HG02623 (cell line): ENCODE results near the gene TOM1.

Experiments
- ATAC-seq: cut with Tn5 transposase; IDR thresholded peaks from one replicate; pipeline ENCODE4 v1.9.1; 2021; ENCODE audit warnings: moderate library complexity; ENCODE audit not compliant: unreplicated experiment

The TOM1 gene

DNA sequence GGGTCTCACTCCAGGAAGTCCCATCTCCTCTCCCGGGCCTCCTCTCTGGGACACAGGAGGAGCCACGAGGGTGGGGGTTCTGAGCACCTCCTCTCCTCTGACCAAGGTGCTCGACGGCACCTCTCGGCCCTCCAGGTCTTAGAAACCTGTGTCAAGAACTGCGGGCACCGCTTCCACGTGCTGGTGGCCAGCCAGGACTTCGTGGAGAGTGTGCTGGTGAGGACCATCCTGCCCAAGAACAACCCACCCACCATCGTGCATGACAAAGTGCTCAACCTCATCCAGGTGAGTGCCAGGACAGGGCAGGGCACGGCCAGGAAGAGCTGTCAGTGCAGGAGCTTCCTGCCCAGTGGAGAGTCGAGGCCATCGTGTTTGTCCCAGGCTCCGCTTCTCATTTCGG is 23.2 kb downstream of the TOM1 start:
- ATAC-seq: no peak

DNA sequence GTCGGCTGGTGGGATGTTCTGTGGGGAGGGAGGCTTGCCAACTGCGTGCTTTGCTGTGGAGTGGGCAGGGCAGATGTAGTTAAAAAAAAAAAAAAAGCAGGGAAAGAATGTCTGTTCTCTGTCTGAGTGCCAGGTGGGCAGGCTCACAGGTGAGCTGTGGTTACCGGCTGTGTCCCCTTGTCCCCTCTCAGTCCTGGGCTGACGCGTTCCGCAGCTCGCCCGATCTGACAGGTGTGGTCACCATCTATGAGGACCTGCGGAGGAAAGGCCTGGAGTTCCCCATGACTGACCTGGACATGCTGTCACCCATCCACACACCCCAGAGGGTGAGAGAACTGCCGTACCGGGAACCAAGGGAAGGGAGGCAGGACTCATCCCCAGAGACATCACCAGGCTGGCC is 23.6 kb downstream of the TOM1 start:
- no peak for ATAC-seq

DNA sequence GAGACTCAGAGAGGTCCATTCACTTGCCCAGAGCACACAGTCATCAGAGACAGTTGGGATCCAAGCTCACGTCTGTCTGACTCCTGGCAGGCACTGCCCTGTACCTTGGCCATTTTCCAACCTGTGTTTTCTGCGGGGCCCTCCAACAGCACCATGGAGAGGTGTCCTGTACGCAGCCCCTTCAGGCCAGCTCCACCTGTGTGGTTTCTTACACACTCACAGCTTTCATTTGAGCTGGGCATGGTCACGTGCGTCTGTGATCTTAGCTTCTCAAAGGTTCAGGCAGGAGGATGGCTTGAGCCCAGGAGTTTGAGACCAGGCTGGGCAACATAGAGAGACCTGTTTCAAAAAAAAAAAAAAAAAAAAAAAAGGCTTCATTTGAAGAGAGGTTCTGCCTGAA is 24.4 kb downstream of the TOM1 start:
- ATAC-seq: no peak

DNA sequence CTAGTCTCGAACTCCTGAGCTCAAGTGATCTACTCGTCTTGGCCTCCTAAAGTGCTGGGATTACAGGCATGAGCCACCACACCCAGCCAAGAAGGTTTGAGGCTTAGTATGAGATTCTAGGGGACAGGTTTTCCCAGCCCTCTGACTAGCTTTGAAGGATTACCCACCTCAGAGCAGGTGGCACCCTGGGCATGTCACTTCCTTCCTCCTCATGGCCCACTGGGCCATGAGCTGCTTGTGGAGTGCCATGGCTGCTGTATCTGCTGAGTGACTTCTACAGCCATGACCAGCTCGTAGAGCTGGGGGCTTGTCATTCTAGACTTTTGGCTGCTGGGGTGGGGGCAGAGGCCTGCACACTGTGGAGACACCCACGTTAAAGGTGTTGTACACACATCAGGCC is 25.1 kb downstream of the TOM1 start:
- ATAC-seq: no peak

DNA sequence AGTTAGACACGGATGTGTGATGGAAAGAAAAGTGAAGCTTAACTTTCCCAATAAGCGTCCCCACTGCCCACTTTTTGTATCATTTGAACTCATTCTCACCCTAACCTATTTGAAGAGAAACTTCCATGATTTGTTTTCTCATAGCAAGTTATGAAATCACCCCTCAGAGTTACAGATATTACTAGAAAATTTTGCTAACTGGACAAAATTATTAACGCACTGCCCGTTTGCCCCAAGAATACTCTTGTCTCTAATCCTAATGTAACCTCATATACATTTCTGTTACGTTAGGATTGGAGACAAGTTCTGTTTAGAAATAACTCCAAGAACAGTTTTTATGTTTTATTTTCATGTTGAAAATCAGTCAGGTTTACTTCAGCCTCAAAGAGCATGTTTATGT is 25.5 kb downstream of the TOM1 start:
- ATAC-seq: no peak

DNA sequence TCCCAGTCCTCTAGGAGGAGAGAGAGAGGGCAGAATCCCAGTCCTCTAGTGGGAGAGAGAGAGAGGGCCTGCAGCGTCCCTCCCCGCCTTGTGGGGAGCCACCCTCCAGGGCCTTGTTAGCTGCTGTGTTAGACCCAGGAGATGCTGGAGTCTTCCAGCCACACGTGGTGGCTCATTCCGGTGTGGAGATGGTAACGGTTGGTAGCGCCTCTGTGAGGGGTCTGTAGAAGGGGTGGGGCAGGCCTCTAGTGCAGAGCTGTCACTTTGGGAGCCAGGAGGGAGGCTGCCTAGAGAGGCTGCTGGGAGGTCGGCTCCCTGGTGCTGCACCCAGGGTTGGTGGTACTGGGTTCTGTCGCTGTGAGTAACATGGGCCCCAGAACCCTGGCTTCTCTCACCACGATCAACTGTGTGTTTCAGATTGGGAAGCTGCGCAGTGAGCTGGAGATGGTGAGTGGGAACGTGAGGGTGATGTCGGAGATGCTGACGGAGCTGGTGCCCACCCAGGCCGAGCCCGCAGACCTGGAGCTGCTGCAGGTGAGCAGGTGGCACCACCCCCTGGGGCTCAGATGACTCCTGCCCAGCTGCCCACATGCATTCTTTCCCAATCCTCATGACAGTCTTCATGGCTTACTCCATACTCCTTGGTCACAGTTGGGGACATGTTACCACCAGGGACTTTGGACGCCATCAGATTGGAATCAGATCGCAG is 27.3 kb downstream of the TOM1 start:
- ATAC-seq: no peak

DNA sequence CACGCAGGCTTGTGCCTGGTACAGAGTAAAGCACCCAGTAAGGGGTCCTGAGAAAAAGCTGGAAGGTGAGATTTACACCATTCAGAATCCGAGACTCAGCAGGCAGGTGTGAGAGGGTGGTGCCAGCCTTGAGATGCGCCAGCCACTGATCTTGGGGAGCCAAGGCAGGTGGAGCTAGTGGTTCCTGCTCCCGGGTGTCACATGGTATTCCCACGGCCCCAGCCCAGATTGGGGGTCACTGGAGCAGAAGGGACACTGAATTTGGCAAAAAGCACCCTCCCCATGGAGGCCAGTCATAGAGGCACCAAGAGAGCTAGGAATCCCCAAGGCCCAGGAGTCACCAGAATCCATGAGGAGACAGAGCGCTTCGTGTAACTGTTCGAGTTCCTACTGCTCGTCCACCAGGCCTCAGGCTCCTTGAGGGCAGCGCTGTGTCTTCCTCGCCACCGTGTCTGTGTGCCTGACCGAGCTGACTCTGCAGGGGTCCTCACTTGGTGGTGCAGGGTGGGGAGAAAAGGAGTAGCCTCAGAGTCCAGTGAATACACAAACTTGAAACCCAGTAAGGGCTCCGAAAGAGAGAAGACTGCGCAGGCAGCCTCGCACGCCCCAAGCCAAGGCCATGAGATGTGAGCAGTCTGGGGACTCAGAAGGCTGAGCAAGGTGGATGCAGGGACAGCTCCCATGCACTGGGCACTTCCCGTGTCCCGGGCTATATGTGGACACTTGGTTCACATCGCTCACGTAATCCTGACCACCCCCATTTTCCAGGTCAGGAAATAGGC is 28.2 kb downstream of the TOM1 start:
- ATAC-seq: no peak

DNA sequence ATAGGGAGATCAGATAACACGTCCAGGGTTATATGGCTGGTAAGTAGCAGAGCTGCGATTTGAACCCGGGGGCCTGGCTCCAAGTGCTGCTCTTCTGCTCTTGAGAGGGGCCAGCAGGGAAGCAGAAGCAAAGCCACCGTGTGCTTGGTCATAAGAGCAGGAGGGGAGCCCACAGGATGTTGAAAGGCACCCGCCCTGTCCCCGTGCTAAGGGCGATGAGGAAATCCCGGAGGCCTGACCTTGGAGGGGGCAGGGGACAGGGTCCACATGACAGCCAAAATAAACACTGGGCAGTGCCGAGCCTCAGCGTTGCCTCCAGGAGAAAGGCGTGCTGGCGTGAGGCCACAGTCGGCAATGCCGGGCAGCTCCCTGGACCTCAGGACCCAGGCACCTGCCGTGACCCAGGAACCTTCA is 28.8 kb downstream of the TOM1 start:
- ATAC-seq: no peak

DNA sequence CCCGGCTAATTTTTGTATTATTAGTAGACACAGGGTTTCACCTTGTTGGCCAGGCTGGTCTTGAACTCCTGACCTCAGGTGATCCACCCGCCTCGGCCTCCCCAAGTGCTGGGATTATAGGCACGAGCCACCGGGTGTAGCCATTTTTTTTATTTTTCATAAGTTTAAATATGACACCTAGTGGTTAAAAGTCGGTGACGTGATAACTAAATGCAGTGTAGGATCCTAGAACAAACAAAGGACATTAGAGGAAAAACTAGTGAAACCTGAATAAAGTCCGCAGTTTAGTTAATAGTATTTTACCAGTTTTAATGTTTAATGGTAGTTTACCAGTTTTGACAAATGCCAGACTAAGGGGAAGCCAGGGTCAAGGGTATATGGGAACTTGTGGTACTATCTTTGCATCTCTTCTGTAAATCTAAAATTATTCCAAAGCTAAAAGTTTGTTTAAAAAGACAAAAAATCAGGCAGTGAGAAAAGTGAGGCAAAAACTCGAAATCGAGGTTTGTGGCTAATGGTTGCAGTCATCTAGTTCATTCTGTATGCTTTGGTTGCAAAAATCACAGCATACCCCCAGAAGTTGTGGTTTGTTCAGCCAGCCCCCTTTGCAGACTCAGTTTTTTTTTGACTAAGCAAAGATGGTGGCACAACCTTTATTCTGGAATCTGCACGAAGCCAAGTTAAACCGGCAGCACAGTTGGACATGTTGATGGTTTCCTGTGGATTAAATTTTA is 29.6 kb downstream of the TOM1 start:
- no peak for ATAC-seq

DNA sequence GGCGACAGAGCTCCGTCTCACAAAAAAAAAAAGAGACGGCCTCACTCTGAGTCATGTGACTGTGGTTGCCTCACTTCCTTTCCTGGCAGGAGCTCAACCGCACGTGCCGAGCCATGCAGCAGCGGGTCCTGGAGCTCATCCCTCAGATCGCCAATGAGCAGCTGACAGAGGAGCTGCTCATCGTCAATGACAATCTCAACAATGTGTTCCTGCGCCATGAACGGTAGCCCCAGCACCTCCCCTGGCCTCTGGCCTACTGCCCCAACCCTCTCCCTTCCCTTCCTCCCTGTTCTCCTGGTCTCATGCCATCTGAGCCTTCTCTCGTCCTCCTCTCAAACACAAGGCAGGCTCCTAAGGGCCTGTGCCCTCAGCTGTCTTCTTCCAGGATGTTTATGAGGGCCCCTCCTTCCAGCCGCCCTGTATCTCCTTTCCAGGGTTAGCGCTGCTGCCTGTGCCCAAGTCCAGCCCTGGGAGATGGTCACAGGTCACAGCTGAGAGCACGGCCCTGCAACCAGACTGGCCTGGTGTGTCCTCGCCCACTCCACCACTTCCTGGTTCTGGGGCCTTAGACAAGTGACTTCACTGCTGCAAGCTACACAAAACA is 30.7 kb downstream of the TOM1 start:
- ATAC-seq: no peak

DNA sequence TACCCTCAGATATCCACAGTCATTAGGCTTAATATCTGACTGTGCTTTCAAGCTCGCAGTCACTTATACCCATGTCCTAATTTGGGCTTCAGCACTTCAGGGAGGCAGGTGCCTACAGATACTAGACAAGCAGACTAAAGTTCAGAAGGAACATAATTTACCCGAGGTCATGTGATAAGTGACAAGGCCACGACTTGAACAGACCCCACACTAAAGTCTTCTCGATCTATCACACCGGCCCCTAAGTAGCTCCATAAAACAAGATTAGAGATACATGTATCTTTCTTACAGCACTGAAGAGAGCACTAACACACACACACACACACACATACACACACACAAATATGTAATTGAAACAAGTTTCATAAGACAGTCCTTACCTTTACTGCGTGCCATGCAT is 32.6 kb downstream of the TOM1 start:
- no peak for ATAC-seq

DNA sequence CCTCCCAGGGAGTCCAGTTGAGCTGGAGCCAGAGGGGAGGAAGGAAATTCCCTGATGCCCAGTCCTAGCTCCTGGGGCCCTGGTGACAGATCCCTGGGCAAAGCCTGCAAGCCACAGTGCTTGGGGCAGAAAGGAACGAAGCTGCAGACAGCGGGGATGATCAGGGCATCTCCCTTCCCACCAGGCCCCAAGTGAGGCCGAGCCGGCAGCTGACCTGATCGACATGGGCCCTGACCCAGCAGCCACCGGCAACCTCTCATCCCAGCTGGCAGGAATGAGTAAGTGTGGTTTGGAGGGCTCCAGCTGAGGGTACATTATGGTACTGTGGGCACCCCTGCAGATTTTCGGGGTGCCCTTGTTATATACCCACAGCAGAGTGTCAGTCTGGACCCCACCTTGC is 33.5 kb downstream of the TOM1 start:
- no peak for ATAC-seq

DNA sequence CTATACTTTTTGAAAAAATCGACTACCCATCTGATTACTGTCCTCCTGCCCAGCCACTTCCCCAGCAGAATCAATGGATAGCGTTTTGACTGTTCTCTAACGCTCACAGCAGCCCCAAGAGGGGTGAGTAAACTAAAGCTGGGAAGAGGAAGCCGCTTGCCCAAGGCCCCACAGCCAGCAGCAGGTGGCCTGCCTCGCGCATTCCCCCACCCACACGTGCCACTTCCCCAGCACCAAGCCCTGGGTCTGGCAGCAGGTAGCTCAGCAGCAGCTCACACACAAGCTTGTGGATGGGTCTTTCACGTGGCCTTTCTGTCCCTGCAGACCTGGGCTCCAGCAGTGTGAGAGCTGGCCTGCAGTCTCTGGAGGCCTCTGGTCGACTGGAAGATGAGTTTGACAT is 34.3 kb downstream of the TOM1 start:
- no peak for ATAC-seq

DNA sequence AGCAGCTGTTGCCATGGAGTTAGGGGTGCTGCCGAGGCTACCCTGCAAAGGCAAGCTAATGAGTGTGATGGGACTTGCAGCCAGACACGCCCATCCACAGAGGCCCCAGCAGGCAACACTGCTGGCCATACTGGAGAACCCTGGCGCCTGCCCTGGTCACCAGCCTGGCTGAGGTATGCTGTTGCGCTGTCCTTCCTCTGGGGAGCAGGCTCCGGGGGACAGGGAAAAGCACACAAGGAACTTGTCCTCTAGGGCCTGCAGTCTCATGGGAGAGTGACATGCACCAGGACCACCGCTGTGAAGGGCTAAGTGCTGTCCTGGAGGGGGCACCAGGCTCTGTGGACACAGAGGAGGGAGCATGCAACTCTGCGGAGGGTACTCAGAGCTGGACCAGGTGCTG is 35.8 kb downstream of the TOM1 start:
- no peak for ATAC-seq

DNA sequence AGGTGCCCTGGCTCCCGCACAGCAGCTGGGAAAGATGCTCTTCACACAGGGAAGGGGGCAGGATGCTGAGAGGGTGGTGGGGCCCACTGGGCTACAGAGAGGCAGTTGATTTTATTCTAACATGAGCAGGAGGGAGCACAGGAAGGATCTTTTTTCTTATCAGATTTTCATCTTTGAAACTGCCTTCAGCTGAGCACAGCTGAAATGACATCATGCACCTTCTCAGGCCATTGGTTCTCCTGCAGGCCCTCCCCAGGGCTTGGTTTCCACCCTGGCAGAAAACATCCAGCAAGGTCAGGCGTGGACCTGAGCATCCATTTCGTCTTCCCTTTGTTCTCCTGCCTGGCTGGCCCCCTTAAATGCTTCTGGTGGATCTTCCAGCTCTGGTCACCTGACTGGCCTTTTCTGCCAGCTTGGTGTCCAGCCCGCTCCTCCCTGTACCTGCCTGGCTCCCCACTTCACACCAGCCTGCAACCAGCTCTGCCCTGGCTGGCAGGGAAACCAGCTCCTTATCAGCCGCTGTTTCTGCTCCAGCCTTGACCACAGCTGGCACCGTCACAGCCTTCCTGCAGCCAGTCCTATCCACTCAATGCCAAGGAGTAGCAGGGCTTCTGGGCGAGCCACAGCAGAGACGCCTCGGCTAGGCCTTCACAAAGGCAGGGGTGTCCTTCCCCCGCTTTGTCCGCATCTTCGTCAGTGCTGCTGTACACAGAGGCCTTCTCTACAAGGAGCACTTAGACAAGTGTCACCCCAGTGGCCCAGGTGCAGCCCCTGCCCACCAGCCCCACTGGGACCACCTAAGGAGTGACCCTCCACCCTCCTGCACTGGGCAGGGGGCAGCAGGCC is 36.5 kb downstream of the TOM1 start:
- no peak for ATAC-seq

DNA sequence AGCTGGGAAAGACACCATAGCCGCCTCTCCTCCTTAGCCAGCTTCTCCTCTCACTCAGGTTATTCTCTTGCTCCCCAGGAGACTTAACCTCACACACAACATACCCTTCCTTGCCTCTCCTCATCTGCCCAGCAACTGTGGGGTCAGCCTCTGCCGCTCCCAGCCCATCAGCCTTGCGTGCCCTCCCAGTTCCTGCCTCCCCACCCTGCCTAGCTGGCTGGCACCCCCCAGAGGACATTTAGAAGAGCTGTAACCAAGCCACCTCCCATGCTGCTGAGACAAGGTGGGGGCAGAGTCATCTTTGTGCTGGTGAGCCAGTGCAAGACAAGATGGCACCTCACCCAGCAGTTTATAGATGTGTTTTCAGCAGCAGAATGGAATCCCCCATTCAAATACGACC is 38.2 kb downstream of the TOM1 start:
- ATAC-seq: no peak

DNA sequence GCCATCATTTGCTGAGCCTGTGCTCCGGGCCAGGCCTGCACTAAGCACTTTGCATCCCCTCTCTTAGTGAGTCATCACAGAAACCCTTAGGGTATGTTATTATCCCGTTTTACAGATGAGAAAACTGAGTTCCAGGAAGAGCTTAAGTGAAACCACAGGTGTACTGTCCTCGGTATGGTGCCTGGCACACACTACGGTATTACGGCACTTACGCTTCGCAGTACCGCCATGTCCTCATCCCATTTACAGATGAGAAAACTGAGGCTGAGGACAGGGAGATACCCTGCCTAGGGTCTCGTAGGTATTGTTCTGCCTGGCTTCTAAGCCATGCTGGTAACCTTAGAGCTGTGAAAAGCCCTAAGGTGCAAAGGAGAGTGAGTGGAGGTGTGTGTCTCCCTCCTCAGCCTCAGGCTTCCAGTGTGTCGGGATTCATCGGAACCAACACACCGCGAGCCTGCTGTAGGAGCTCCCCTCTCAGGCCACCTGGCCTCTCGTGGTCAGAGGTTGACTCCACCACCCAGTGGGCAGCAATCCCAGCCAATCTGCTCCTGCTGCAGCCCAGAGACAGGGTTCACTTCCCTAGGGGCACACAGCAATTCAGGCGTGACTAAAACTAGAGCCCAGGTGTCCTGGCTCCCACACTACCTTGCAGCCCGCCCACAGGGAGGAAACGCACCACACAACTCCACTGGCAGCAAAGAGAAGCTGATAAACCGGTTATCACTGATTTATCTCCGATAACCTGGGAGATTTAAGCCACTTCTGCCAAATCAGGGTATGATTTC is 41.6 kb downstream of the TOM1 start:
- ATAC-seq: no peak

DNA sequence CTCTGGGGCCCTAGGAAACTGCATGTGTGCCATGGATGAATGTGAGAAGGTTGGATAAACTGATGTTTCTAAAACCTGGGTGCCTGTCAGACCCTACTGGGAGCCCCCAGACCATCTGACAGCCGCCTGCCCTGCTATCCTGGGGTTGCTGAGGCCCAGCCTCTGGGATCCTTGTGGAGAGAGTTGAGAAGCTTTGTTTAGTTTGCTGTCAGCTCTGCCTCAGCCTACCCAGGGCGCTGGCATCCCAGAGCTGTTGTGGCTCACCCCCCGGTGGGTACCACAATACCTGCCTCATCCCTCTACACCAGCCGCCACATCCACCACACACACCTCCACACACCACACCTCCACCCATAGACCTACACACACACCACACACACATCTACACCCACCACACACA is 42.7 kb downstream of the TOM1 start:
- ATAC-seq: no peak

DNA sequence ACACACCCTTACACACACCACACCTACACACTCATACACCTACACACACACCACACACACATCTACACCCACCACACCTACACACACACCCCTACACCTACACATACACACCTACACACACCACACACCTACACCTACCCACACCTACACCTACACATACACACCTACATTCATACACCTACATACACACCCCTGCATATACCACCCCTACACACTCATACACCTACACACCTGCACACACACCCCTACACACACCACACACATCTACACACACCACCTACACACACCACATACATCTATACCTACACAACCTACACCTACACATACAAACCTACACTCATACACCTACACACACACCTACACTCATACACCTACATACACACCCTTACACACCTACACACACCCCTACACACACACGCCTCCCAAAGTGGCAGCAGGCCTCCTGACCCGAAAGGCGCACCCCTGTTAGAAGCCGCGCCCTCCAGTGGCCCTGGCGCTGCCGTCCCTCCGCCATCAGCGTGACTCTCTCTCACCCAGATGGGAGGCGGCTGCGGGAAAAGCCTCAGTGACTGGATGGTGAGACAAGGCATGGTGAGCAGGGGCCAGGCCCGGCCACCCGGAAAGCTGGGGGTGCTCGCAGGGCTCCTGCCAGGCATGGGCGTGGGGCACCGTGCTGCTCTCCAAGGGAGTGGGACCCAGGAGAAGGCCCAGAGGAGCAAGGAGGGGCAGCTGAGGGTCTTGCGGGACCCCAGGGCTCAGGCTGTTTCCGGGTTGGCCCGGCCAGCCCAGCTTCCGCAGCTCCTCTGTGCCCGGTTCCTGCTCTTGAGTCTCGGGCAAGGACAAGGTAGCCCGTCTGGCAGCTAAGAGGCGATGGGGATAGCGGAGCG is 44.2 kb downstream of the TOM1 start:
- no peak for ATAC-seq
